SK-MEL-5 (cell line): ENCODE measurements around the gene ELK3. TPM values are rescaled to one million over a fixed set of nuclear protein-coding genes. Genes with fewer than 3 reads are reported as not detected.

Experiments used
- DNase-seq: peaks from one replicate; pipeline ENCODE4 v3.0.0-alpha.2; 2016; ENCODE audit warnings: low read depth, low spot score
- in situ Hi-C: cut with HindIII; loops from 2 replicates; pipeline ENCODE4 v1.10.0; 2016; ENCODE audit warnings: low sequenced_read_pairs, high pct_unique_total_duplicates, low pct_unique_long_range_greater_than_20kb
- polyA plus RNA-seq, 2 experiments: library from polyadenylated mRNA; depleted of rRNA; stranded (reverse); fragments of >200 nt; gene quantifications; 2 replicates each; pipeline ENCODE4 v1.2.3, GENCODE V29; 2015
- total RNA-seq: library from RNA; depleted of rRNA; stranded (reverse); fragments of >200 nt; shearing (Covaris generic); gene quantifications from 2 replicates; pipeline ENCODE4 v1.2.3, GENCODE V29; 2014; rRNA removed

The ELK3 gene
- 18.9 and 19.2 TPM in 2 replicates for total RNA-seq
- polyA plus RNA-seq (2015; cell fraction: cytosol; rRNA removed) = 24.7 and 33.4 TPM in 2 replicates
- 12.6 and 13.4 TPM in 2 replicates for polyA plus RNA-seq (2015; cell fraction: nucleus; rRNA removed)

DNA sequence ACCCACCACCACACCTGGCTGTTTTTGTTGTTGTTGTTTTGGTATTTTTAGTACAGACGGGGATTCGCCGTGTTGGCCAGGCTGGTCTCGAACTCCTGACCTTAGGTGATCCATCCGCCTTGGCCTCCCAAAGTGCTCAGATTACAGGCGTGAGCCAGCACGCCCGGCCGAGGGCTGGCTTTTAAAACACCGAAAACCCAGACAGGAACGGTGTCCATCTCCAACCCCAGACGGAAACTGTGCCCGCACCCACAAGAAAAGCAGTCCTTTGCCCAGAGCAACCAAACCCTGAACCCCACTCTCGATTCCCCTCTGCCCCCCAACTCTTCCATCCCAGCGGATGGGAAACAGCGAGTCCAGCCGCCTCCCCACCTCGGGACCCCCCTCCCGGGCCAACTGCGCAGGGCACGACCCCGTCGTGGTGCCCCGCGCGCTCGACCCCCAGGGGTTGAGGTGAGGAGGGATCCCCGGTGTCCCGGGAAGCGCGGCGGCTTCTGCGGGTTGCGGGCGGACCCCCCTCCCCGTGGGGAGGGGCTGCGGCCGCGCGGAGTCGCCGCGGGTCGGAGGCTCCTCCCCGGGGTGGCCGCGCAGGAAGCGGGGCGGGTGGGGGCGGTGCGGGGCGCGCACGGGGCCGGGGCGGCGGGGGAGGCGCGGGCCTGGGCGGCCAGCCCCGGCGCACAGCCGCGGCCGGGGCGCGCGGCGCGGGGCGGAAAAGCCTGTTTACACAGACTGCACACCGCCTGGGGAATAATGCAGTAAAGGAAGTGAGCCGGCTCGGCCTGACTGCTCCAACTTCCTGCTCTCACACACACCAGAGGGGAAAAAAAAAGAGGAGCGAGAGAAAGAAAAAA is at the start of gene ELK3:
TSS of gene ELK3 (plus strand) at position 651 of the 851 bp plus-strand sequence.
- peak; percentile 61 for DNase-seq
- in situ Hi-C loops = no loop called here

DNA sequence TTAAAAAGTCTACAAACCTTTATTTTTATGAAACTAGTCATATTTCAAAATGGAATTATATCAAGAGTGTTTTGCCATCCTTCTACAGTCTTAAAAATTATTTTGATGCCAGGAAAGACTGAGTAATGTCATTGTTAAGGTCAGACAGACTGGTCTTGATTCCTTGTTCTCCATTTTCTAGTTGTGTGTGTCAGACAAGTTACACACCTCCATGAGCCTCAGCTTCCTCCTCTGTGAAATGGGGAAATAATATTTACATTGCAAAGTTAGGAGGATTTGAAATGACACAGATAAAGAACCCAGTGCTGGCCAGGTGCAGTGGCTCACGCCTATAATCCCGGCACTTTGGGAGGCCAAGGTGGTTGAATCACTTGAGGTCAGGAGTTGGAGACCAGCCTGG is 47.4 kb upstream of the ELK3 start:
- in situ Hi-C loops = no loop called here
- no peak for DNase-seq

DNA sequence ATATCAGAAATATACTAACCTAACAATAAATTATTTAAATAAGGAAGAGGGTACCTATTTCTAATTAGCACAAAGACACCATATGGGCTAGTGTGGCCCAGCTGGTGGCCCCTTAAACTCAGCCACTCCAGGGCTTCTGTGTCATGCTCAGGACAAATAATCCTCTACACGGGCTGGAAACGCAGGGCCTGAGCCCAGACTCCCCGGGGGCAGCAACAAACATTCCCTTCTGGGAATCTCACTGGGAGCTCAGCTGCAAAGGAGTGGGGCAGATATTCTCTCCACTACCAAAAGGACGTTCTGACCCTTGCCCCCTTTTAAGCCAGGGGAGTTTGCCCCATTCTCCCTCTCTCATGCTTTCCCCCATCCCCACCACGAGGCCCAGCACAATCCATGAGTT is 43.7 kb upstream of the ELK3 start:
- no peak for DNase-seq
- in situ Hi-C loops = no loop called here

DNA sequence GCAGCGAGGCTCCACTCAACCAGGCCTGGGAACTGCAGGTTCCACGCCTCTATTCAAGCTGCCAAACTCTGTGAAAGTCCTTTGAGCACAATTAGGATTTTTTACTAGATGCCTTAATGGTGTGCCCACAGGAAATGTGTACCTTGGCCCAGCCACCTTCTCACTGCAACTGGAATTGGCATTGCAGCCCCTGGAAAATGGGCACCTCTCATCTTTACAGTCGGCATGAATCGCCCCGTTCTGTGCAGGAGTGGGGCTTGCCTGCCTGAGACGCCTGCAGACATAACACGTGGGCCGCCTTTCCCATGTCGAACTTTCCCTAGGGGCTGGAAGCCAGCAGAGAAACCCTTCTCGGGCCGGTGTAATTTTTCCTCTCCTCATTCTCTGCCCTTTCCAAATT is 42.0 kb upstream of the ELK3 start:
- no peak for DNase-seq
- in situ Hi-C loops = no loop called here

DNA sequence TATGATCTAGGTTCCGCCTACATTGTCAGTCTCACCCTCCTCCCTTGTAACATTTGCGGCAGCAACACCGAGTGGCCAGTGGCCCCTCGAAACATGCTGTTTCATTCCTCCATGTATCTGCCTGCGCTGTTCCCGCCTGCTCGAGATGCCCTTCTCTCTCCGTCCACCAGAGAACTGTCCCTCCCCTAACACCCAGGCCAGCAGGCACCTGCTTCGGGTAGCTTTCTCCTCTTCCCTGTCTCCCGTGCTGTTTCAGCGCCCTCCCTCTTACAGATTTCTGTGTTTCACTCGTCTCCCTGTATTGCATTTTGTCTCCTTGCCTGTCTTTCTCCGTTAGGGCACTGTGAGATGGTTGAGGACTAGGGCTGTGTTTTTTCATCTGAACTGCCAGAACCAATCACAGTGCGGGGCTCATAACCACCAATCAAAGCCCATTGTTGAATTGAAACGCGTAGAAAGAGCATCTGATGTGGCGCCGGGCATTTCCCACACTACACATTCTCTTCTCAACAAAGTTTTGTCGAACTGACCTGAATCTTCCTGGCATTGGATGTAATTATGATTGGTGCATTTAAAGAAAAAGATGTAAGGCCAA is 40.9 kb upstream of the ELK3 start:
- in situ Hi-C loops = no loop called here
- DNase-seq = no peak

DNA sequence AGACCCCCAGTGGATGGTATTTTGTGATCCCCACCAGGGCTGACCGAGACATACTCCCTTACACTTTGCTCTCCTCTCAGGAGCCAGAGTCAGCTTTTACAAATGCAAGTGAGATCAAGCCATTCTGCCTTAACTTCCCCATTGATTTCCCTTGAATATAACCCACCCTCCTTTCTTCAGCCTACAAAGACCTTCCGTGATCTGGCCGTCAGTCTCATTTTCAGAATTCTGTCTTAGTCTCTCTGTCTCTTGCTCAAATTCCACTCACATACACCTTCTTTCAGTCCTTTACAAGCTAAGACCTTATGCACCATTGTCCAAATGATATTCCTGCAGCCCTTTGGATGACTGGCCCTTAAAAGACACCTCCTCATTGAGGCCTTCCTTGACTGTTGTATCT is 39.0 kb upstream of the ELK3 start:
- no peak for DNase-seq
- in situ Hi-C loops = no loop called here

DNA sequence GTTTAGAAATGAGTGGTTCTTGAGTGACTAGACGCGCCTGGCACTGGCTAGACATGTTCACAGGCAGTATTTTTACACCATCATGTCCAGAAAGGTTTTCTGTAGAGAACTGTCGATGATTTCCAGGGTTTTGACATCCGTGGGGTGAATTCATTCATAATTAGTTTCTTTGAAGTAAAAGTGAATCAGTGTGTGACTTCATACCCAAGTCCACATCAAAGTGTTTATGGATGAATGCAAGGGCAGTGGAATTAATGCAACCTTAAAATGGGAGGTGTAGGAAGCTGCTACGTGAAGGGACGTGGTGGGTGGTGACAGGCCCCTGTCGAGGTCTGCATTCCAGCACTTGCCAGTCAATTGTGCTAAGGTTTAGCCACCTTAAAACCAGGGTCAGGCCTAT is 38.4 kb upstream of the ELK3 start:
- in situ Hi-C loops = no loop called here
- no peak for DNase-seq

DNA sequence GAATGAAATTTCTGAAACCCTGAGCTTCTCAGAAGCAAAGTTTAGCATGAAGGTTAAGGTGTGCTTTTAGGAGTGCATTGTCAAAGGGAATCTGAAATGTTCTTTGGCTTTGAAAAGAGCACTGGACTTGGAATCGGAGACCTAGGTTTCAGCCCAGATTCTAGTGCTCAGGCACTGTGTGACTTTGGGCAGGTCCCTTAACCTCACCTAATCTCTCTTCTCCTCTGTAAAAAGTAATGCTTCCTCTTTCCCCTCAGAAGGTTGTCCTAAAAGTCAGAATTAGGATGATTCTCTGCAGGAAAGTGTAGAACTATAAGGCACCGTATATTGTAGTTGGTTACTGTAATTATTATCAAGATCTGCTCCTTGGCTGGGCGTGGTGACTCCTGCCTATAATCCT is 38.0 kb upstream of the ELK3 start:
- no peak for DNase-seq
- in situ Hi-C loops = no loop called here

DNA sequence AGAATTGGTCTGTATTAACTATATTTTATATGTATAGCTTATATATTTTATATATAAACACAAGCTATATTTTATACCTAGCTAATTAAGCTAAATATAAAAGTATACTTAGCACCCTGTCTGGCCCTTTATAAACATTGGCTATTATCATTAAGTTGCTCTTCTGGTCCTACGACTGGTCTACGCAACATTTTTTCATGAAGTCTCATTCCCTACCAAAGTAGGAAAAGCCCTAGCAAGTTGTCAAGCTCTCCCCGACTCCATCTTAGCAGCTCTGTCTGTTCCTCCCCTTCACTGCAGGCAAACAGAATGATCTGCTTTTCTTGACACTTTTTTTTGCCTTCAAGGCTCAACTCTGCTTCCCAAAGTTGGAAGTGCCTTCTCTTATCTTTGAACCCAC is 36.7 kb upstream of the ELK3 start:
- DNase-seq = no peak
- in situ Hi-C loops = no loop called here

DNA sequence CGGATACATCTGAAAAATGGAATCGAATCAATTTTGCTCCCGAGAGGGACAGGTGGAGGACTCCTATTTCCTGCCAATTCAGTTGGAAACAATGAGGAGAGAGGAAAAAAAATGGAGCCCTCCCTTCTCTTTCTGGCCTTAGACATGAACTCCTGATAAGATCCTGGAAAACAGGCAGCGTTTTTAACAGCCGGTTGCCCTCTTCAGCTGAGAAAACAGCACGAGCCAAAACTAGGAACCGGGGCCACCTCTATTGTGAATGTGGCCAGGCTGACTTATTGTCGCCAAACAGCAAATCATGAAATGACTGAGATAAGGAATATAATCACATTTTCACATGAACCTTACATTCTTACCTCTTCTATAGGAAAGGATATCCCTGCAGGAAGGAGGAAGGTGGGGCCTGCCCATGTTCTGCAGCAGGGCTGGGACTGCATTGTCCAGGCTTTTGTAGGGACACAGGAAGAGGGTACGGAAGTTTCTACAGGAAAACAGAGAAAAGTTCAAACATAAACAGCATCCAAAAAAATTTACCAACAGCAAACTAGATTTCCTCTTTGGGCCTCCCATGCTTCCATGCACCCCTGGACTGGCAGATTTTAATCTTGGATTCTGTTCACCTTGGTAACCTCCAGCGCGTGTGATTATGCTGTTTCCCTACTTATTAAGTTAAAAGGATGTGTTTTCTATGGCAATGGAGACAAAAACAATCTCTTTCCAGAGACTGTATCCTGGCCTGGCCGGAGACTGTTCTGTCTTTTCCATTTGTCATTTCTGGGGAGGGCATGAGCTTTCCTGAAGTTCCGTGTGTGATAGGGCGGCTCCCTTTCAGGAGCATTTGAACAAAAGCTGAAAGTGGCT is 29.0 kb upstream of the ELK3 start:
- in situ Hi-C loops = no loop called here
- no peak for DNase-seq

DNA sequence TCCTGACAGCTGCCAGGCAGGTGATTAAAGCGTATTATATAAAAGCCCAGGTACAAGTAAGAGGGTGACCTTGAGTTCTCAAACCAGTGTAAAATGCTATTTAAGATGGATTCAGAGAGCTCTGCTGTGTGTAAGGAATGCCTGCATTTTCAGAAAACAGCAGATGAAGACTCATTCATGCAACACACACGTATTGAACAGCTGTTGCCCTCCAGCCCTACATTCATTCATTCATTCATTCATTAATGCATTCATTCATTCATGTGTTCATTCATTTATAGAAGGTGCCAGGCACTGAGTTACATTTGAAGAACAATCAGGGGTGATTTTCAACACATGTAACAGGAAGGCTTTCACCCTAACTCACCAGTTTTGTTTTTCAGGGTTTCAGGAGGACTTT is 27.4 kb upstream of the ELK3 start:
- no peak for DNase-seq
- in situ Hi-C loops = no loop called here

DNA sequence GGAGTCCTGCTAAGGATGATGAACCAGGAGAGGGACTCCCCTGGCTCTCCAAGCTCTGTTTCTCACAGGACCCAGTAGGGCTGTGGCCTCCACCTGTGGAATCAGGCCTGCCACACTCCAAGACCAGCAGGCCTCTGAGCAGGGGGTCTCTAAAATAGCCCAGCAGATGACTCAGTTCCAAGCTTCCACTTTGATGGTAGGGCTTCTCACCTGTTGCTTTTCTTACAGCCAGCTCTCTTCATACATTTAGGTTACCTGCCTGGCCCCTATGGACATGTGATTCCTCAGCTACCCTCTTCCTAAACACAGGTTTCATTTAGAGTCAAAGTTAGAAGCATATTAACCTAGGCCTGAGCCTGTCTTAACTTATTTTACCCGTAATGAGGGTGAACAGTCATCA is 26.7 kb upstream of the ELK3 start:
- in situ Hi-C loops = no loop called here
- DNase-seq = no peak

DNA sequence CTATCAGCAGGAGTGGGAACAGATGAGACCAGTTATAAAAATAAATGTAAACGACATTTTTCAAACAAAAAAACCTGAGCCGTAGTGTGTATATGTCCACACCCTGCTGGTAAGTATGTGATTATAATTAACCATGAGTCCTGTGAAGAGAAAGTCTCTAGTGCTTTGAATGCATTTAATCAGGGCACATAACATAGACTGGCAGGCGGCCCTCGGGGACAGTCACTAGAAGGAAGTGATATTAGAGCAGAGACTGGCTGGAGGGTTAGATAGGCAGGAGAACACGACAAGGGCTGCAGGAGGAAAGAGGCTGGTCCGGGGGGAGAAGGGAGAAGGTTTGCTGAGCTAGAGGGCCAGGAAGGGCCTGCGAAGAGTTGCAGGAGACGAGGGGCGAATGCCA is 23.8 kb upstream of the ELK3 start:
- in situ Hi-C loops = no loop called here
- no peak for DNase-seq

DNA sequence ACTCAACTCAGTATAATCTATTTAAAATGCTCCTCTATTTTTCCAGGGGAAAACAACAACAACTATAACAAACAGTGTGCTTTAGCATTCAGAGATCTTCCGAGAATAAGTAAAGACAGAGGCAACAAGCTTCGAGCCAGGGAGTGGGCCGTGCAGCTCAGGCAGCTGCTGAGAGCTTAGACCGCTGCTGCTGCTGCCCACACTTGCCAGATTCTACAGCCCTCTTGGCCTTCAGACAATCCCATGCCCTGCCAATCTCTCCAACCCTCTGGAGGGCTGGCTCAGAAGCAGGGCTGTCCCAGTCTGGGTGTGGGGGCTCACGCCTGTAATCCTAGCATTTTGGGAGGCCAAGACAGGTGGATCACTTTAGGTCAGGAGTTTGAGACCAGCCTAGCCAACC is 23.4 kb upstream of the ELK3 start:
- DNase-seq = no peak
- in situ Hi-C loops = no loop called here

DNA sequence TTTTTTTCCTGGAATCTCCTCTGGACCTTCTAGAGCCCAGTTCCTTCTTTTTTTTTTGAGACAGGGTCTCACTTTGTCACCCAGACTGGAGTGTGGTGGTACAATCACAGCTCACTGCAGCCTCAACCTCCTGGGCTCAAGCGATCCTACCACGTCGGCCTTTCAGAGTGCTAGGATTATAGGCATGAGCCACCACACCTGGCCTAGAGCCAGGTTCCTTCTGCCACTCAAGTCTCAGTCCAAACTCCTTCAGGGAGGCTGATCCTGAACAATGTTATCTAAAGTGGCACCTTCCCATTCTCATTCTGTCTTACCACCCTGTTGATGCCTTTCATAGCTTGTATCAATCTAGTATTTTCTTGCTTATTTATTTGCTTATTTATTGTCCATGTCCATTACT is 22.3 kb upstream of the ELK3 start:
- in situ Hi-C loops = no loop called here
- no peak for DNase-seq

DNA sequence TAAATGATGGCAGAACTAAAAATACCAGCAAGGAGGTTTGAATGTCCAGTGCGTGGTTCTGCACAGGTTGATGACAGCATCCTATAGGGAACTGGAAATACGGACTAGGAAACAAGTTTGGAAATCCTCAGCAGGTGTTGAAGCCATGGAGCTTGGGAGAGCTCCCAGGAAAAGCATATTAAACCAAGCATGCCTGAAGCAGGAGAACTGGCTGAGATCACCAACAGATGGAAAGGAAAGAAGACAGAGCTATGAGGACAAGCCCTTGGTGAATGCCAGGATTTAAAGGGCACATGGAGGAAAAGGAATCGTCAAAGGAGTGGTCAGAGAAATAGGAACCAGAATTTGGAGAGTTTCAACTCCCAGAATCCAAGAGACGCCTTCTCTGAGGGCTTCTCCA is 21.2 kb upstream of the ELK3 start:
- in situ Hi-C loops = no loop called here
- DNase-seq = no peak

DNA sequence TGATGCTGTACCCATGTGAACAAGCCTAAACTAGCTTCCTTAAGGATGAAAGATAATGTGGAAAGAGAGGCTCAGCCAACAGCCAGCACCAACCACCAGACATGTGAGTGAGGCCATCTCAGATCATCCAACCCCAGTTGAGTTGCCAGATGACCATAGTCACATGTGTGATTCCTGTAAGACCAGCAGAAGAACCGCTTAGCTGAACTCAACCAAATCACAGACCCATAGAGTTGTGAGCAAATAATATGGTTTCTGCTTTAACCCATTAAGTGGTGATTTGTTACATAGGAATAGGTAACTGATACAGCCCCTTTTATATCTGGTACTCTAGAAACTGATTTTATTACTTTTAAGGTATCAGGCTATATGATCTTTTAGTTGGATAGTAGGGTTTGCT is 17.6 kb upstream of the ELK3 start:
- no peak for DNase-seq
- in situ Hi-C loops = no loop called here

DNA sequence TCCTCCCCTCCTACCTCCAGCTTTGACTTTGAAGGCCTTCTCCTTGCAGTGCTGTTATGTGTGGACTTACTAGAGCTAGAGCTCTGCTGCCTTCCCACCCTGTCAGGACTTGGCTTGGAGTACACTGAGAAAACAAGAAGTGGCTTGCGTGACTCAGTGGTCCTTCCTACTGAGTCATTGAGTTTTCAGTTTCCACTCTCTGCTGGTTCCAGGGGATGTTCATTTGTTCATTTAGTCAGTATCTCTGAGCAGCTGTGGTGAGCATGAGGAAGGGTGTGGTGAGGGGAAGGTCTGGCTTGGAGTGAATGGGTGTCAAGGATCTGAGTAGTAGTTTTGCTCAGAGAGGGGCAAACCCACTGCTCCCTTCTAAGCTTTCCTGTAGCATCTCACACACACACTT is 17.2 kb upstream of the ELK3 start:
- in situ Hi-C loops = no loop called here
- DNase-seq = no peak
